CD14-positive monocyte (primary cell): ENCODE results near the gene EIF4ENIF1. TPM values are rescaled to one million over a fixed set of nuclear protein-coding genes. Genes with fewer than 3 reads are reported as not detected.

Source experiments
- DNase-seq, 3 donors: peaks; one replicate each; pipeline ENCODE4 v3.0.0-alpha.2; 2011 to 2022
- H2AFZ ChIP-seq: 2 replicates; pipeline ENCODE4 v1.6.0; 2012; ENCODE audit warnings: mild to moderate bottlenecking, low read depth, low read length, inconsistent platforms; ENCODE audit not compliant: insufficient read depth, poor library complexity, severe bottlenecking
- H3K27ac ChIP-seq, 2 donors: 1 replicate in 1 of 2; 2 replicates in 1 of 2; pipeline ENCODE4 v1.5.1; 2012 to 2013; ENCODE audit warnings: low read length in 2 of 2, control low read depth in 1 of 2, inconsistent platforms in 1 of 2, low read depth in 1 of 2, mild to moderate bottlenecking in 1 of 2
- H3K27me3 ChIP-seq, 2 donors: one replicate each; pipeline versions ENCODE4 v1.6.0 to v1.6.1; 2011 to 2013; ENCODE audit warnings: low read length in 2 of 2; ENCODE audit not compliant: control insufficient read depth in 2 of 2, insufficient read depth in 2 of 2
- H3K36me3 ChIP-seq, 2 donors: replicated peaks in 1 of 2; 1 replicate in 1 of 2; 2 replicates in 1 of 2; pipeline versions ENCODE4 v1.5.1 to v1.6.1; 2012 to 2013; ENCODE audit warnings: low read length in 2 of 2, control low read depth in 1 of 2, inconsistent platforms in 1 of 2, mild to moderate bottlenecking in 1 of 2; ENCODE audit not compliant: insufficient read depth in 2 of 2, control insufficient read depth in 1 of 2
- H3K4me1 ChIP-seq, 2 donors: 1 replicate in 1 of 2; 2 replicates in 1 of 2; pipeline versions ENCODE4 v1.5.1 to v1.6.1; 2012 to 2013; ENCODE audit warnings: low read length in 2 of 2, control low read depth in 1 of 2, inconsistent platforms in 1 of 2, mild to moderate bottlenecking in 1 of 2, moderate library complexity in 1 of 2; ENCODE audit not compliant: insufficient read depth in 2 of 2, control insufficient read depth in 1 of 2
- H3K4me2 ChIP-seq: replicated peaks from 2 replicates; pipeline ENCODE3; 2012; ENCODE audit warnings: low read length, moderate library complexity, mild to moderate bottlenecking; ENCODE audit not compliant: poor library complexity, severe bottlenecking; ENCODE audit errors: extremely low read depth
- H3K4me3 ChIP-seq, 3 experiments: fragments of 200-600 bp in 1 of 3; sonication (generic) in 1 of 3; replicated peaks in 1 of 3; 1 replicate in 2 of 3; 2 replicates in 1 of 3; pipeline ENCODE4 v1.5.1; 2011 to 2013; ENCODE audit warnings: low read length in 3 of 3, mild to moderate bottlenecking in 3 of 3, control low read depth in 2 of 3, low read depth in 2 of 3, inconsistent platforms in 1 of 3, moderate library complexity in 1 of 3
- H3K79me2 ChIP-seq: 2 replicates; pipeline ENCODE4 v1.6.0; 2012; ENCODE audit warnings: mild to moderate bottlenecking, control low read depth, inconsistent platforms, low read length, moderate library complexity; ENCODE audit not compliant: insufficient read depth
- H3K9ac ChIP-seq: 2 replicates; pipeline ENCODE4 v1.6.0; 2017; ENCODE audit warnings: low read length, mild to moderate bottlenecking; ENCODE audit not compliant: insufficient read depth, poor library complexity, severe bottlenecking
- H3K9me3 ChIP-seq, 2 donors: replicated peaks in 1 of 2; 1 replicate in 1 of 2; 2 replicates in 1 of 2; pipeline versions ENCODE4 v1.5.1 to v1.6.1; 2012 to 2013; ENCODE audit warnings: low read length in 2 of 2, control low read depth in 1 of 2; ENCODE audit not compliant: control insufficient read depth in 1 of 2, insufficient read depth in 1 of 2
- H4K20me1 ChIP-seq: 2 replicates; pipeline ENCODE4 v1.6.0; 2012; ENCODE audit warnings: mild to moderate bottlenecking, low read length, control low read depth, moderate library complexity; ENCODE audit not compliant: insufficient read depth
- H3K27ac Mint-ChIP-seq, 7 donors: one replicate each; pipeline ENCODE4 v1.8.0; 2020; ENCODE audit warnings: mild to moderate bottlenecking in 7 of 7, mixed read lengths in 7 of 7, moderate library complexity in 6 of 7, inconsistent platforms in 2 of 7
- H3K27me3 Mint-ChIP-seq, 3 donors: one replicate each; pipeline ENCODE4 v1.8.0; 2021 to 2022; ENCODE audit warnings: low read depth in 3 of 3, mild to moderate bottlenecking in 3 of 3, mixed read lengths in 3 of 3, moderate library complexity in 3 of 3, inconsistent platforms in 1 of 3
- H3K36me3 Mint-ChIP-seq, 2 donors: one replicate each; pipeline ENCODE4 v1.8.0; 2020; ENCODE audit warnings: mixed read lengths in 2 of 2, inconsistent platforms in 1 of 2, mild to moderate bottlenecking in 1 of 2
- H3K4me1 Mint-ChIP-seq: one replicate; pipeline ENCODE4 v1.8.0; 2020; ENCODE audit warnings: mild to moderate bottlenecking, mixed read lengths
- H3K4me3 Mint-ChIP-seq, 2 donors: one replicate each; pipeline ENCODE4 v1.8.0; 2020; ENCODE audit warnings: mild to moderate bottlenecking in 2 of 2, mixed read lengths in 2 of 2, moderate library complexity in 1 of 2
- H3K9me3 Mint-ChIP-seq, 7 donors: one replicate each; pipeline ENCODE4 v1.8.0; 2020 to 2022; ENCODE audit warnings: mixed read lengths in 7 of 7, mild to moderate bottlenecking in 6 of 7, moderate library complexity in 6 of 7, inconsistent platforms in 2 of 7
- CTCF ChIP-seq: fragments of 200-600 bp; IDR thresholded peaks from one replicate; pipeline ENCODE4 v1.8.0; 2022; ENCODE audit warnings: antibody characterized with exemption, mild to moderate bottlenecking
- WGBS: methylation state at CpG from one replicate; pipeline ENCODE4 v1.1.5; 2013; ENCODE audit warnings: missing lambda C conversion rate; ENCODE audit not compliant: insufficient coverage; 5-methylcytosine and 5-hydroxymethylcytosine counted together
- intact Hi-C, 2 donors: fragments of 100-400 bp; cut with micrococcal nuclease; formaldehyde crosslinking; loops; one replicate each; pipeline versions ENCODE4 v1.15.0 to v1.15.1; 2023
- polyA plus RNA-seq, 3 donors: library from polyadenylated mRNA; depleted of rRNA in 1 of 3; unstranded in 2 of 3; stranded (reverse) in 1 of 3; fragments of 300-500 nt in 2 of 3; fragments of >200 nt in 1 of 3; fragmentation: Illumina TruSeq in 2 of 3; gene quantifications; 1 replicate in 2 of 3; 2 replicates in 1 of 3; pipeline ENCODE4 v1.2.3, GENCODE V29; 2012 to 2021

EIF4ENIF1 gene
- polyA plus RNA-seq, 3 donors, result 2.5 to 17.0 (median 11.5) TPM

DNA sequence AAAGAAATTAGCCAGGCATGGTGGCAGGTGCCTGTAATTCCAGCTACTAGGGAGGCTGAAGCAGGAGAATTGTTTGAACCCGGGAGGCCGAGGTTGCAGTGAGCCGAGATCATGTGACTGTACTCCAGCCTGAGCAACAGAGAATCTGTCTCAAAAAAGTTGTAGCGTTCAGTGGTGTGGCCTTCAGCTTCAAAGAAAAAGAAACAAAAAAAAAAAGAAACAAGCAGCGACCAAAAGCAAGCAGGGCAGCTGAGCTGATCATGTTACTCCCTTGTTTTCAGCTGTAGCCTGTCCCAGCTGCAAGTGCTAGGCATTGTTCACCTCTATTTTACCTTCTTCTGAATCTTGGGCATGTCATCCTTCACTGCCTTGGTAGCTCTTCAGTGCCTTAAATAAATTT lies 43.7 kb upstream of the EIF4ENIF1 start:
- DNase-seq, result no peak
- H3K9me3 Mint-ChIP-seq, result no peaks in the 10 kb centered on the region
- no peaks in the 10 kb centered on the region for H3K9me3 ChIP-seq
- no peak for TF ChIP-seq CTCF
- no peak overlapping the region for H2AFZ ChIP-seq
- H3K27me3 ChIP-seq, result no peaks in the 10 kb centered on the region
- H3K4me2 ChIP-seq, result no peak overlapping the region
- H3K79me2 ChIP-seq, result no peaks in the 10 kb centered on the region
- no peak overlapping the region for H3K27ac ChIP-seq
- peaks cover 9% of the 10 kb centered on the region for H3K4me1 Mint-ChIP-seq
- peak overlapping the region in 2 of 7 donors; percentile 45 to 61 for H3K27ac Mint-ChIP-seq
- no peak overlapping the region for H3K9ac ChIP-seq
- no peak overlapping the region for H3K4me3 ChIP-seq
- H4K20me1 ChIP-seq, result no peaks in the 10 kb centered on the region
- no peaks in the 10 kb centered on the region for H3K4me1 ChIP-seq
- intact Hi-C loops, result no loop called here
- peaks cover 21 to 22% of the 10 kb centered on the region in 2 donors for H3K36me3 Mint-ChIP-seq
- peaks cover 0 to 12% of the 10 kb centered on the region in 2 donors for H3K36me3 ChIP-seq
- H3K4me3 Mint-ChIP-seq, result no peak overlapping the region
- 98% methylated on average over 5 of the region's 5 CpGs for WGBS
- peaks cover 0 to 3% (median 3%) of the 10 kb centered on the region in 3 donors for H3K27me3 Mint-ChIP-seq

DNA sequence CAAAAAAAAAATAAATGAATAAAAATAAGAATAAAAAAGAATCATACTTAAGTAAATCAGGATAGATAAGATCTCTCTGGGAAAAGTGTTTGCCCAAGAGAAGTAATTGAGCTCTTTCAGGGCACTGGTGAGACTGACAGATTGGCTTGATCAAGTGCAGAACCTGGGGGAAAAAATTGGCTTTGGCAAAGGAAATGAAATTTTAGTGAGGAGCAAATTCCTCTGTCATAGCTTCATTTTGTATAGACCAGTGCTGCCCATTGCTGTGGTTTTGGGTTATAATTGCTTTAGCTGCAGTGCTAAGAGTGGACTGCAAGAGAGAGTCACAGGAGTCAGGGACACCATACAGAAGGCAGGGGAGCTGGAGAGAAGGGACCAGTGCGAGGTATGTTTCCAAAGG lies 42.4 kb upstream of the EIF4ENIF1 start:
- Histone ChIP-seq H3K9ac (no peak overlapping the region), H3K36me3 (peaks cover 0 to 12% of the 10 kb centered on the region in 2 donors), H3K27me3 (no peaks in the 10 kb centered on the region), H3K9me3 (no peaks in the 10 kb centered on the region), H3K4me1 (no peaks in the 10 kb centered on the region), H3K79me2 (no peaks in the 10 kb centered on the region), H3K27ac (peak overlapping the region in 1 of 2 donors; percentile 52), H2AFZ (no peak overlapping the region), H3K4me3 (no peak overlapping the region), H4K20me1 (no peaks in the 10 kb centered on the region), H3K4me2 (no peak overlapping the region)
- TF ChIP-seq CTCF, result no peak
- no peak for DNase-seq
- intact Hi-C loops, result no loop called here
- peaks cover 9% of the 10 kb centered on the region for H3K4me1 Mint-ChIP-seq
- no CpG with 5 or more reads among the region's 1 CpG for WGBS
- no peak overlapping the region for H3K4me3 Mint-ChIP-seq
- peaks cover 21 to 24% of the 10 kb centered on the region in 2 donors for H3K36me3 Mint-ChIP-seq
- H3K27me3 Mint-ChIP-seq, result peaks cover 0 to 3% (median 0%) of the 10 kb centered on the region in 3 donors
- H3K9me3 Mint-ChIP-seq, result no peaks in the 10 kb centered on the region
- H3K27ac Mint-ChIP-seq, result peak overlapping the region in 6 of 7 donors; percentile 27 to 90 (median 63)
